ES-I3 (cell line): ENCODE measurements around the gene FHL2.

ENCODE experiments used
- H3K36me3 ChIP-seq: 2 replicates; pipeline ENCODE4 v1.6.1; 2013; ENCODE audit warnings: mild to moderate bottlenecking, low read length, control low read depth, moderate library complexity; ENCODE audit not compliant: insufficient read depth
- H3K4me1 ChIP-seq: 2 replicates; pipeline ENCODE4 v1.6.1; 2013; ENCODE audit warnings: mild to moderate bottlenecking, control low read depth, low read length; ENCODE audit not compliant: insufficient read depth
- H3K9ac ChIP-seq: 2 replicates; pipeline ENCODE4 v1.6.1; 2013; ENCODE audit warnings: low read depth, mild to moderate bottlenecking, low read length, moderate library complexity
- H3K9me3 ChIP-seq: 2 replicates; pipeline ENCODE4 v1.6.1; 2013; ENCODE audit warnings: mild to moderate bottlenecking, low read length, moderate library complexity; ENCODE audit not compliant: control insufficient read depth, insufficient read depth

FHL2 gene

GRCh38 chr2:105323111-105323510, 75.7 kb downstream of the FHL2 start:
- H3K4me1 ChIP-seq = peaks cover 18% of the 10 kb centered on the region
- no peaks in the 10 kb centered on the region for H3K9me3 ChIP-seq
- no peaks in the 10 kb centered on the region for H3K36me3 ChIP-seq
- H3K9ac ChIP-seq = no peak overlapping the region

GRCh38 chr2:105321875-105322646, 76.8 kb downstream of the FHL2 start:
- Histone ChIP-seq H3K9ac (no peak overlapping the region), H3K36me3 (no peaks in the 10 kb centered on the region), H3K4me1 (peaks cover 18% of the 10 kb centered on the region), H3K9me3 (no peaks in the 10 kb centered on the region)

DNA sequence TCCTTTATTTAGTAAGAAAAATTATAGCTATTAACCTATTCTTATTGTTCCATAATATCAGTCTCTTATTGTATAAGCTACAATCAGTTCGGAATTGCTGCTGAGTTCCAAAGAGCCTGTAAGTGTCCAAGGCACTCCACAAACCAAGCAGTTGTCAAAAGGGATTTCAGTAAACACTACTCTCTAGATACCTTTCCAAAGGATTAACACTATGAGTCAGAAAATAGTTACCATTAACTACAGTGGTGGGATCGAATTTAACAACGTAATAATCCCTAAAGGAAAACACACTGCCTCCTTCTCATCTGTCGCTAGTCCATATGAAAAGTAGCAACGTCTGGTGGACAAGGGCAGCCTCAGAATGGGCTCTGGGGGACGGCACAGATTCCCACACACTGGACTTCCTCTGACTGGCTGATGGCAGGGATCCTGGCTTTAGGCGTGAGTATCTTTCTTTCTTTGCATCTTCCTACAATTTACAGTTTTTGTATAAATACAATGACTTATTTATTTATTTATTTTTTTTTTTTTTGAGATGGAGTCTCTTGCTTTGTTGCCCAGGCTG, 78.1 kb downstream of the FHL2 start:
- no peaks in the 10 kb centered on the region for H3K9me3 ChIP-seq
- H3K36me3 ChIP-seq = no peaks in the 10 kb centered on the region
- peaks cover 17% of the 10 kb centered on the region for H3K4me1 ChIP-seq

DNA sequence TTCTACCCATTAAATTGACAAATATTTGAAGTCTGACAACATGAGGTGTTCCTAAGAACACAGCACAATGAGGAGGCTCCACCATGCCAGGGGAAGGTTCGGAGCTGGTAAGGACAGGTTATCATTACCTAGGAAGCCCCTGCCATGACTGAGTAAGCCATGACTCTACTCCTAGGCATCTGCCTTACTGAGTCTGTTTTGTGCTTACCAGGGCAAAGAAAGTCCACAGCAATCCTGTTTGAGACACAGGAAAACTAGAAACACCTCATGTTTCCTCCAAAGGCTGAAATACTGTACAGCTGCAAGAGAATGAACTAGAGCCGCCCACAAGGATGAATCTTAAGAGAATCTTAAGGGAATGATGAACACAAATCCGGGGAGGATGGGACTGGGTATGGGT, 80.9 kb downstream of the FHL2 start:
- Histone ChIP-seq H3K36me3 (no peaks in the 10 kb centered on the region), H3K9ac (no peak overlapping the region), H3K4me1 (no peaks in the 10 kb centered on the region), H3K9me3 (no peaks in the 10 kb centered on the region)

More for the DNA sequence above, 78.1 kb downstream of the FHL2 start:
- no peak overlapping the region for H3K9ac ChIP-seq

DNA sequence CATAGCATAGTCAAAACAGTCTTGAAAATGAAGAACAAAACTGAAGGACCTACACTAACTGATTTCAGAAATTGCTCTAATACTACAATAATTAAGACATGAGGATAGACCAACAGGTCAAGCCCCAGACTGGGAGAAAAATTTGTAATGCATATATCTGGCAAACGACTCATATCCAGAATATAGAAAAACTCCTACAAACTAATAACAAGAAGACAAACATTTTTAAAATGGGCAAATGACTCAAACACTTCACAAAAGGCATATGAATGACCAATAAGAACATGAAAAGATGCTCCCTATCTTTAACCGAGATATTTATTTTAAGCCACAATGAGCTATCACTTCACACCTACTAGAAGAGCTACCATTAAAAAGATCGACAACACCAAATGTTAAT, 83.5 kb downstream of the FHL2 start:
- no peak overlapping the region for H3K9ac ChIP-seq
- H3K9me3 ChIP-seq = no peaks in the 10 kb centered on the region
- H3K4me1 ChIP-seq = no peaks in the 10 kb centered on the region
- no peaks in the 10 kb centered on the region for H3K36me3 ChIP-seq

- no peak overlapping the region for H3K9ac ChIP-seq
- H3K4me1 ChIP-seq = no peaks in the 10 kb centered on the region
- H3K36me3 ChIP-seq = no peaks in the 10 kb centered on the region
- H3K9me3 ChIP-seq = no peaks in the 10 kb centered on the region
Observed at GRCh38 chr2:105313877-105314276, 85.0 kb downstream of the FHL2 start.
